H1 (cell line): ENCODE measurements around the gene USP24. TPM values are rescaled to one million over a fixed set of nuclear protein-coding genes. Genes with fewer than 3 reads are reported as not detected.

Experiments used
- CTCF ChIA-PET: fragments of 300-600 bp; sonication (Branson Sonifier 250); formaldehyde crosslinking; loops from one replicate; lab custom pipeline; 2021; ENCODE audit not compliant: partially characterized antibody; lab: Charles Lee
- POLR2A ChIA-PET: fragments of 300-600 bp; sonication (Branson Sonifier 250); formaldehyde crosslinking; loops from one replicate; lab custom pipeline; 2021; ENCODE audit warnings: inconsistent platforms; ENCODE audit not compliant: partially characterized antibody; lab: Charles Lee
- DNase-seq, 2 experiments: peaks; one replicate each; pipeline versions ENCODE4 v3.0.0 to v3.0.0-alpha.2; 2010 to 2022; ENCODE audit warnings: low spot score in 2 of 2, low read depth in 1 of 2, mixed read lengths in 1 of 2
- FAIRE-seq: peaks from 2 replicates; lab custom pipeline; 2011; peaks lifted over from hg19 to GRCh38; lab: Jason Lieb, UNC
- H2AFZ ChIP-seq: 2 replicates; pipeline ENCODE4 v1.8.1; 2012; ENCODE audit warnings: low read length, inconsistent platforms
- H2AK5ac ChIP-seq: 2 replicates; pipeline ENCODE4 v1.6.1; 2013; ENCODE audit warnings: low read depth, low read length
- H2BK120ac ChIP-seq: replicated peaks from 2 replicates; pipeline ENCODE3; 2013; ENCODE audit warnings: low read depth, low read length, inconsistent platforms
- H2BK12ac ChIP-seq: 2 replicates; pipeline ENCODE4 v1.6.1; 2013; ENCODE audit warnings: low read depth, low read length
- H2BK15ac ChIP-seq: 2 replicates; pipeline ENCODE4 v1.6.1; 2013; ENCODE audit warnings: low read length
- H2BK20ac ChIP-seq: 2 replicates; pipeline ENCODE4 v1.6.1; 2013; ENCODE audit warnings: low read length
- H2BK5ac ChIP-seq: 2 replicates; pipeline ENCODE4 v1.6.1; 2013; ENCODE audit warnings: low read depth, low read length
- H3K14ac ChIP-seq: 2 replicates; pipeline ENCODE4 v1.6.1; 2013; ENCODE audit warnings: inconsistent platforms; ENCODE audit not compliant: insufficient read length
- H3K18ac ChIP-seq: 2 replicates; pipeline ENCODE4 v1.6.1; 2013; ENCODE audit warnings: low read length; ENCODE audit errors: extremely low read depth
- H3K23ac ChIP-seq: 2 replicates; pipeline ENCODE4 v1.6.1; 2013; ENCODE audit warnings: inconsistent platforms; ENCODE audit not compliant: insufficient read length
- H3K23me2 ChIP-seq: 2 replicates; pipeline ENCODE4 v1.6.1; 2013; ENCODE audit warnings: low read depth, low read length
- H3K27ac ChIP-seq: 2 replicates; pipeline ENCODE4 v1.6.1; 2011; ENCODE audit warnings: low read depth, low read length, inconsistent platforms
- H3K27me3 ChIP-seq, 4 experiments: replicated peaks in 1 of 4; 1 replicate in 1 of 4; 2 replicates in 3 of 4; pipeline versions ENCODE4 v1.6.1 to v1.8.1; 2011 to 2013; ENCODE audit warnings: low read length in 3 of 4, mild to moderate bottlenecking in 3 of 4, inconsistent platforms in 2 of 4, mixed read lengths in 2 of 4, moderate library complexity in 1 of 4; ENCODE audit not compliant: control insufficient read depth in 3 of 4, insufficient read depth in 3 of 4; ENCODE audit errors: extremely low read depth in 1 of 4
- H3K36me3 ChIP-seq, 4 experiments: 2 replicates each; pipeline versions ENCODE4 v1.6.1 to v1.8.1; 2011 to 2013; ENCODE audit warnings: mild to moderate bottlenecking in 4 of 4, low read length in 3 of 4, moderate library complexity in 2 of 4, control low read depth in 1 of 4, inconsistent platforms in 1 of 4; ENCODE audit not compliant: insufficient read depth in 4 of 4, control insufficient read depth in 2 of 4
- H3K4ac ChIP-seq: replicated peaks from 2 replicates; pipeline ENCODE3; 2013; ENCODE audit warnings: low read length, low read depth, mixed read lengths, inconsistent platforms; ENCODE audit not compliant: insufficient read length
- H3K4me1 ChIP-seq, 4 experiments: replicated peaks in 1 of 4; 1 replicate in 1 of 4; 2 replicates in 3 of 4; pipeline versions ENCODE4 v1.6.1 to v1.8.1; 2011 to 2013; ENCODE audit warnings: low read length in 3 of 4, inconsistent platforms in 2 of 4, mixed read lengths in 1 of 4; ENCODE audit not compliant: insufficient read depth in 4 of 4, control insufficient read depth in 3 of 4
- H3K4me2 ChIP-seq, 2 experiments: 2 replicates each; pipeline versions ENCODE4 v1.6.1 to v1.8.1; 2011 to 2013; ENCODE audit warnings: low read depth in 2 of 2, low read length in 2 of 2, control low read depth in 1 of 2, inconsistent platforms in 1 of 2, mild to moderate bottlenecking in 1 of 2; ENCODE audit not compliant: insufficient read depth in 1 of 2
- H3K4me3 ChIP-seq, 4 experiments: fragments of 200-600, 300-600 bp in 1 of 4; sonication (generic), shearing (Covaris generic), sonication (Bioruptor Twin) in 1 of 4; 2 replicates each; pipeline versions ENCODE4 v1.5.1 to v1.8.1; 2011 to 2016; ENCODE audit warnings: low read length in 4 of 4, low read depth in 3 of 4, control low read depth in 2 of 4, inconsistent platforms in 2 of 4, mild to moderate bottlenecking in 2 of 4, mixed read lengths in 1 of 4, moderate library complexity in 1 of 4; ENCODE audit not compliant: insufficient read depth in 2 of 4; ENCODE audit errors: extremely low read depth in 1 of 4
- H3K56ac ChIP-seq: replicated peaks from 2 replicates; pipeline ENCODE3; 2013; ENCODE audit warnings: low read depth, mild to moderate bottlenecking, mixed read lengths, low read length, inconsistent platforms; ENCODE audit not compliant: insufficient read length
- H3K79me1 ChIP-seq: 2 replicates; pipeline ENCODE4 v1.6.1; 2013; ENCODE audit warnings: low read depth, low read length, control low read depth
- H3K79me2 ChIP-seq, 2 experiments: 2 replicates each; pipeline versions ENCODE4 v1.6.1 to v1.8.1; 2012 to 2013; ENCODE audit warnings: low read length in 2 of 2, mild to moderate bottlenecking in 2 of 2, inconsistent platforms in 1 of 2; ENCODE audit not compliant: insufficient read depth in 2 of 2, control insufficient read depth in 1 of 2
- H3K9ac ChIP-seq, 4 experiments: replicated peaks in 1 of 4; 1 replicate in 1 of 4; 2 replicates in 3 of 4; pipeline versions ENCODE4 v1.6.1 to v1.8.1; 2011 to 2013; ENCODE audit warnings: low read depth in 3 of 4, low read length in 3 of 4, control low read depth in 2 of 4, mild to moderate bottlenecking in 2 of 4, moderate library complexity in 2 of 4, inconsistent platforms in 1 of 4; ENCODE audit errors: extremely low read depth in 1 of 4
- H3K9me3 ChIP-seq, 2 experiments: 2 replicates each; pipeline versions ENCODE4 v1.6.1 to v1.8.1; 2012 to 2013; ENCODE audit warnings: mild to moderate bottlenecking in 2 of 2, moderate library complexity in 2 of 2, control low read depth in 1 of 2, inconsistent platforms in 1 of 2, low read depth in 1 of 2, low read length in 1 of 2, mixed read lengths in 1 of 2; ENCODE audit not compliant: insufficient read depth in 2 of 2
- H4K20me1 ChIP-seq, 2 experiments: replicated peaks in 1 of 2; 2 replicates each; pipeline versions ENCODE3 to v1.8.1; 2011 to 2013; ENCODE audit warnings: inconsistent platforms in 2 of 2, low read length in 2 of 2, mild to moderate bottlenecking in 1 of 2; ENCODE audit not compliant: insufficient read depth in 2 of 2, control insufficient read depth in 1 of 2
- H4K5ac ChIP-seq: 2 replicates; pipeline ENCODE4 v1.6.1; 2013; ENCODE audit warnings: low read length, low read depth, mixed read lengths, inconsistent platforms; ENCODE audit not compliant: insufficient read length
- H4K8ac ChIP-seq: 2 replicates; pipeline ENCODE4 v1.8.0; 2013; ENCODE audit warnings: mild to moderate bottlenecking, moderate library complexity, low read length, inconsistent platforms; ENCODE audit not compliant: insufficient read depth; ENCODE audit errors: extremely low read depth
- H4K91ac ChIP-seq: replicated peaks from 2 replicates; pipeline ENCODE3; 2013; ENCODE audit warnings: low read length, mixed read lengths, inconsistent platforms; ENCODE audit not compliant: insufficient read length
- BACH1 ChIP-seq: IDR thresholded peaks from 2 replicates; pipeline ENCODE4 v1.6.1; 2012; ENCODE audit warnings: low read length, improper control_type of control experiment
- CBX5 ChIP-seq: fragments of 300-800, 300-1000 bp; sonication (generic); IDR thresholded peaks from 2 replicates; pipeline ENCODE4 v1.7.1; 2016; ENCODE audit warnings: antibody characterized with exemption, low read length, low read depth
- CEBPB ChIP-seq: IDR thresholded peaks from 2 replicates; pipeline ENCODE4 v1.6.1; 2012; ENCODE audit warnings: low read depth, low read length
- CREB1 ChIP-seq: IDR thresholded peaks from 2 replicates; pipeline ENCODE4 v1.6.1; 2012; ENCODE audit warnings: inconsistent platforms
- CTBP2 ChIP-seq: IDR thresholded peaks from 2 replicates; pipeline ENCODE4 v1.7.0; 2011; ENCODE audit warnings: borderline replicate concordance, mild to moderate bottlenecking, moderate library complexity, mixed read lengths, low read length; ENCODE audit not compliant: insufficient read depth, insufficient read length
- EP300 ChIP-seq, 2 experiments: IDR thresholded peaks; 1 replicate in 1 of 2; 2 replicates in 1 of 2; pipeline ENCODE4 v1.6.1; 2011 to 2012; ENCODE audit warnings: low read depth in 2 of 2, low read length in 2 of 2, mild to moderate bottlenecking in 2 of 2, borderline replicate concordance in 1 of 2, inconsistent platforms in 1 of 2, moderate library complexity in 1 of 2
- JUND ChIP-seq: IDR thresholded peaks from 2 replicates; pipeline ENCODE4 v1.6.1; 2011; ENCODE audit warnings: mild to moderate bottlenecking, improper control_type of control experiment, low read length
- KDM1A ChIP-seq: fragments of 200-600, 300-600 bp; sonication (generic); IDR thresholded peaks from 2 replicates; pipeline ENCODE4 v1.7.1; 2016; ENCODE audit warnings: mild to moderate bottlenecking, low read length, borderline replicate concordance
- PHF8 ChIP-seq: fragments of 200-600 bp; sonication (generic); conservative IDR thresholded peaks from 2 replicates; pipeline ENCODE4 v1.7.1; 2012; ENCODE audit warnings: low read depth, mild to moderate bottlenecking, inconsistent platforms, low read length, moderate library complexity
- RAD21 ChIP-seq, 2 experiments: IDR thresholded peaks in 1 of 2; conservative IDR thresholded peaks in 1 of 2; 2 replicates each; pipeline ENCODE4 v1.6.1; 2011; ENCODE audit warnings: low read depth in 2 of 2, low read length in 2 of 2, improper control_type of control experiment in 1 of 2, inconsistent platforms in 1 of 2, mild to moderate bottlenecking in 1 of 2, moderate library complexity in 1 of 2
- RNF2 ChIP-seq: fragments of 200-900, 300-1000 bp; sonication (generic); IDR thresholded peaks from 2 replicates; pipeline ENCODE4 v1.7.1; 2016; ENCODE audit warnings: borderline replicate concordance, low read depth, mild to moderate bottlenecking, antibody characterized with exemption, low read length; ENCODE audit not compliant: poor library complexity, severe bottlenecking; ENCODE audit errors: missing control alignments
- SIN3A ChIP-seq, 2 experiments: IDR thresholded peaks in 1 of 2; conservative IDR thresholded peaks in 1 of 2; 2 replicates each; pipeline ENCODE4 v1.6.1; 2011 to 2012; ENCODE audit warnings: low read length in 2 of 2, improper control_type of control experiment in 1 of 2, low read depth in 1 of 2, mild to moderate bottlenecking in 1 of 2
- SIX5 ChIP-seq: IDR thresholded peaks from 2 replicates; pipeline ENCODE4 v1.6.1; 2011; ENCODE audit warnings: mild to moderate bottlenecking, low read depth, low read length
- TBP ChIP-seq: IDR thresholded peaks from 2 replicates; pipeline ENCODE4 v1.6.1; 2011; ENCODE audit warnings: low read depth, low read length, improper control_type of control experiment
- WGBS, 2 experiments: shearing (Covaris generic) in 1 of 2; methylation state at CpG; one replicate each; pipeline versions ENCODE4 v1.1.6 to v1.1.7; 2013 to 2015; ENCODE audit warnings: low lambda C conversion rate in 2 of 2, mixed read lengths in 2 of 2, inconsistent platforms in 1 of 2, low coverage in 1 of 2, missing lambda C conversion rate in 1 of 2; ENCODE audit not compliant: insufficient replicate concordance in 2 of 2, insufficient coverage in 1 of 2, insufficient read length in 1 of 2; ENCODE audit errors: extremely low coverage in 1 of 2, missing lambda C conversion rate in 1 of 2; 5-methylcytosine and 5-hydroxymethylcytosine counted together
- polyA plus RNA-seq, 7 experiments: library from polyadenylated mRNA; depleted of rRNA in 3 of 7; stranded (reverse) in 5 of 7; unstranded in 2 of 7; fragments of >200 nt in 5 of 7; fragments of 200-250 nt in 2 of 7; gene quantifications; 1 replicate in 5 of 7; 2 replicates in 1 of 7; 4 replicates in 1 of 7; pipeline versions ENCODE4 v1.2.1 to v1.2.3, GENCODE V29; 2011 to 2013; ENCODE audit warnings: missing spikeins in 2 of 7, mixed read lengths in 2 of 7
- total RNA-seq: library from RNA; stranded (reverse); fragmentation: NEBNext Ultra II Directional; extraction: Animal tissue kit (Norgen Biotek cat#: 25700); gene quantifications from 2 replicates; pipeline ENCODE4 v1.2.1, GENCODE V29; 2021

Gene USP24
- total and polyA plus RNA-seq, 2 of the 8 experiments (the other 6 are each of a cell fraction or from before 2014, with no cell fraction given), result 11.1 to 34.6 TPM

DNA sequence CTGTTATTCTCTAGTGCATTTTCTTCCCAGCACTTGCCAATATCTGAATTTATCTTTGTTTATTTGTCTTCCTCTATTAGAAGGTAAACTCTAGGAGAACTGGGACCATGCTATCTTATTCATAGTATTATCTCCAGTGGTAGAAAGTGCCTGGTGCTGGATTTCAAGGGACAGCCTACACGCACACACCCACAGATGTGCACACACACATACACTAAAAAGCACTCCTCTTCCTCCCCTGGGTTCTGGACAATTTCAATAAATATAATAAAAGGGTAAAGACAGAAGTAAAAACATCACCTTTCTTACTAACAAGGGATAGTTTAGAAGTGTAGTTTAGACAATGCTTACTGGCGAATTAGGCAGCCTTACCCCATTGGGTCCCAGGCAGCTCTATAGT lies 28.5 kb upstream of the USP24 start:
- H3K79me1 ChIP-seq, result no peaks in the 10 kb centered on the region
- DNase-seq, result no peak
- H3K27ac ChIP-seq, result no peak overlapping the region
- no peak overlapping the region for H3K4ac ChIP-seq
- POLR2A ChIA-PET, result no interaction called here
- FAIRE-seq, result no peak
- no peaks in the 10 kb centered on the region for H3K9me3 ChIP-seq
- H3K27me3 ChIP-seq, result no peaks in the 10 kb centered on the region
- H3K23ac ChIP-seq, result no peak overlapping the region
- no peak overlapping the region for H3K18ac ChIP-seq
- H4K91ac ChIP-seq, result no peak overlapping the region
- H3K36me3 ChIP-seq, result no peaks in the 10 kb centered on the region
- no peak overlapping the region for H3K4me2 ChIP-seq
- no peak overlapping the region for H3K56ac ChIP-seq
- H4K8ac ChIP-seq, result no peak overlapping the region
- H3K14ac ChIP-seq, result no peak overlapping the region
- H4K20me1 ChIP-seq, result no peaks in the 10 kb centered on the region
- no peak overlapping the region for H2BK5ac ChIP-seq
- H3K4me3 ChIP-seq, result no peak overlapping the region
- H2AK5ac ChIP-seq, result no peak overlapping the region
- H3K79me2 ChIP-seq, result no peaks in the 10 kb centered on the region
- CTCF ChIA-PET, result interaction anchor here (1.0 to 1.9 kb wide), 4 partner anchors 10 to 100 kb away, joined by 3 to 10 read pairs (median 3); no protein-coding TSS in a partner anchor
- no peak overlapping the region for H2BK20ac ChIP-seq
- no peak overlapping the region for H2BK15ac ChIP-seq
- no peaks in the 10 kb centered on the region for H3K4me1 ChIP-seq
- no peak overlapping the region for H2AFZ ChIP-seq
- H2BK12ac ChIP-seq, result no peak overlapping the region
- H3K23me2 ChIP-seq, result no peaks in the 10 kb centered on the region
- H4K5ac ChIP-seq, result no peak overlapping the region
- 92% methylated on average over 2 of the region's 2 CpGs; no CpG with 5 or more reads in 1 of the 2 experiments for WGBS, 2 experiments
- no peak overlapping the region for H2BK120ac ChIP-seq
- no peak overlapping the region for H3K9ac ChIP-seq
- no peak for TF ChIP-seq CBX5
- no peak for TF ChIP-seq RNF2
- no peak for TF ChIP-seq JUND
- no peak for TF ChIP-seq TBP
- TF ChIP-seq SIN3A (conservative IDR thresholded peaks at IDR 0.05 in 1 of 2, IDR thresholded peaks at IDR 0.05 in 1 of 2; ENCODE audit: low read depth in 1 of 2, low read length in 2 of 2), result no peak
- TF ChIP-seq CEBPB, result no peak
- no peak for TF ChIP-seq KDM1A
- no peak for TF ChIP-seq RAD21 (IDR thresholded peaks at IDR 0.05 in 1 of 2, conservative IDR thresholded peaks at IDR 0.05 in 1 of 2; ENCODE audit: low read depth in 2 of 2, low read length in 2 of 2)
- no peak for TF ChIP-seq SIX5
- TF ChIP-seq CREB1, result no peak
- TF ChIP-seq PHF8, result no peak
- no peak for TF ChIP-seq CTBP2
- no peak for TF ChIP-seq EP300 (IDR thresholded peaks at IDR 0.05; ENCODE audit: borderline replicate concordance in 1 of 2, low read depth in 2 of 2, low read length in 2 of 2)
- TF ChIP-seq BACH1, result no peak
